Stimulated activated CD4-positive, alpha-beta T cell treated with anti-CD3 and anti-CD28 coated beads, Interleukin-15, amount 100 ng/mL, for 24 hours (primary cell): Measurements from ENCODE around the gene OSBPL6.
A peak's percentile ranks its signal among the peaks of the same experiment; 100 is the strongest.

Source experiments
- DNase-seq: peaks from one replicate; pipeline ENCODE4 v3.0.0-alpha.2; 2020

The OSBPL6 gene

GRCh38 chr2:178277741-178278197 is 83.5 kb downstream of the OSBPL6 start:
- DNase-seq, result no peak

DNA sequence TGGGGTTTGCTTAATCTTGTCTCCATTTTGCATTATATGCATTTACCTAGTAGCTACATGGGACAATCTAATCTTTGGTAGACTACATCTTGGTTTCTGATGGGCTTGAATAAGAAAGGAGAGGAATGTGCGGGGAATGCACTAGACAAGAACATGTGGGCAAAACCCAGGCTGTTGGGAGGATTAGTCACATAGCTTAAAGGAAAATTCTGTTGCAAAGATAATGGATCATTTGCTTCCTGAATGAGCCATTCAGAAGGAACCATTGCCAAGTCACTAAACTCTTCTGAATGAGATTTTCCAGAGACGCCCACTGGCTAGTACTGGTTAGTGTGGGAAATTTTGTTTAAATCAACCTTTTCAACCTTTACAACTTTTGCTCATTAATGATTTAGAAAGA is 84.8 kb downstream of the OSBPL6 start:
- no peak for DNase-seq

DNA sequence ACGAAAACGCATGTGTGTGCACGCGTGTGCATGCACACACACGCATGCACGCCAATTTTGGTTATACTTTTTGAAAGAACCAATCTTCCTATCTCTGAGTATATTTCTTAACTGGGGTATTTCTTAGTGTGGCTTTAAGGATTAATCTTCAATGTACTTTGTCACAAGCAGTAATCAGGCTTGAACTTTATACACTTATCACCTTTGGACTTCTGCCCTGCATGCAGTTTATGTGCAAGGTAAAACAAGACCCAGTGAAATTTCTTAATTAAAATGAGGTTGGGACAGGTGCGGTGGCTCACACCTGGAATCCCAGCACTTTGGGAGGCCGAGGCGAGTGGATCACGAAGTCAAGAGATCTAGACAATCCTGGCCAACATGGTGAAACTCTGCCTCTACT is 85.3 kb downstream of the OSBPL6 start:
- DNase-seq, result no peak

DNA sequence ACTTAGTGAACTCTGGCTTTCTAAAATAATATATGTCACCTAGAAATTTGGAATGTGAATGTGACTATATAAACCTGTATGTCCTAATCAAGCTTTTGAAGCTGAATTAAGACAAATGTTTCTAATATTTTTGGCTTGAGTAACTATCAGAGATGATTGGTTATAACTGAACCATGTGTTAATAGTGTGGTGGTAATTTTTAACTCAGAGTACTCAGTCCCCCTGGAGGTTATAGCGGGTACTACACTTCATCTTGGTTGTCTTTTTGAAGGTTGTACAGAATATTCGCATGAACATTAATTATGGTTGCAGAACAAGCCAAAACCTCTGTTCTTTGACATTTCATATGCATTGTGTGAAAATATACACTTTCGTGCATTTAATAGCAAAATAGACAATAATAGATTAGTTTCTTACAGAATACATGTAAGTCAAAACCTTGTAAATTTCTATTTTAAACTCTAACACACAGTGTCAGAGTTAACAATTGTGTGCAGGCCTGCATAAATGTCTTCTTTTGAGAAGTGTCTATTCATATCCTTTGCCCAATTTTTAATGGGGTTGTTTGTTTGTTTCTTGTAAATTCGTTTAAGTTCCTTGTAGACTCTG is 86.0 kb downstream of the OSBPL6 start:
- DNase-seq, result peak; percentile 45

DNA sequence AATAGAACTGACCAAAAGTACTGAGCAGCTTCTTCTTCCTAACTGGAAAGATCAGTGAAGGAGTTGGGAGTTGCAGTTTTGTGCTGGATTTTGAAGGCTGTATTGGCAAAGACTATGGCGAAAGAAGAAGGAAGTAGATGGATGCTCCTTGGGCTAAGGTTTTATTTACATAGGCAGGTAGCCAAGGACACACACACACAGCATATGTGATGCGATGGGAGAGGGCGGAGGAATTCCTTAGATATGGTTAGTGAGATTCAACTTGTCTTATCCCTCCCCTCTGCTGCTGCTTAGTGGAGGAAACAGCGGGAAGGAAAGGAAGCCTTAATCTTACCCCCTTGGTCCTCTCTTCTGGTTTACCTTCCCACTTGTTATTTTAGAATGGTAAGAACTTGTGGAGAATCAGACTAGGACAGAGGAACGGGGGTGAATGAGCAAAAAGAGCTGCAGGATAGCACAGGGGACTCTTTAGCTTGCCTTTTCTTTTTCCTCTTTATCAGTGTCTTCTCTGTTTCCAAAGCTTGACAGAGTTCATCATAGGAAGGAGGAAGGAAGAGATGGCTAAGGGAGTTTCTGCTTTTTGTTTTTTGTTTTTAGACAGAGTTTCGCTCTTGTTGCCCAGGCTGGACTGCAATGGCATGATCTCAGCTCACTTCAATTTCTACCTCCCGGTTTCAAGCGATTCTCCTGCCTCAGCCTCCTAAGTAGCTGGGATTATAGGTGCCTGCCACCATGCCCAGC is 87.9 kb downstream of the OSBPL6 start:
- DNase-seq, result no peak

- DNase-seq, result no peak
These were observed 89.1 kb downstream of the OSBPL6 start for GRCh38 chr2:178283341-178283918.

DNA sequence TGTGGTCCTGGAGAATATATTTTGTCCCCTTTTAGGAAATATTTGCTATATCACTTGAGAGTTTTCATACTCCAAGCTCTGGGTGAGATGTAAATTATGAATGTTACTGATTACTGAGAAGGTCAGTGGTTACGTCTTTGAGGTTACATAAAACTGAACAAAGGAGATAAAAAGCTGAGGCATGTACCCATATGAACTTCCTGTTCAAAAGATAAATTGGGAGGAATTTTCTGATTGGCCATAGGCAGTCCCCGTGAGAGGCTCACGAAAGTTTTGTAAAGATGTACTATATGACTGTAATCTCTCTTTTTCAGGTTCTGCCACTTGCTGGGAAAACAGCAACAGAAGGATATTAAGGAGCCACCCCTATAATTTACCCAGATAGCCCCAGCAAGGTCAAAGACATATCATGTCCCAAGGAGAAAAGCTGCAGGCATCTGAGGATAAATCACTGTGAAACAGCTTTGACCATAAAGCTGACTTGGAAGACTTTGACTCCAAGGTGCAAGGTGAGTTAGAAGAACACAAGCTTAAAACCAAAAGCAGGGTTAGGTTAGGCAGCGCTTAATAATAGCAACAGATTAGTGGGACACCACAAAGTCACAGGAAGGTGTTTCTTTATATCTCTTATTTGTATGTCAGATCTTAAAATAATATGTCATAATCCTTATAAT is 90.4 kb downstream of the OSBPL6 start:
- no peak for DNase-seq

GRCh38 chr2:178285287-178285615 is 90.9 kb downstream of the OSBPL6 start:
- DNase-seq, result no peak

DNA sequence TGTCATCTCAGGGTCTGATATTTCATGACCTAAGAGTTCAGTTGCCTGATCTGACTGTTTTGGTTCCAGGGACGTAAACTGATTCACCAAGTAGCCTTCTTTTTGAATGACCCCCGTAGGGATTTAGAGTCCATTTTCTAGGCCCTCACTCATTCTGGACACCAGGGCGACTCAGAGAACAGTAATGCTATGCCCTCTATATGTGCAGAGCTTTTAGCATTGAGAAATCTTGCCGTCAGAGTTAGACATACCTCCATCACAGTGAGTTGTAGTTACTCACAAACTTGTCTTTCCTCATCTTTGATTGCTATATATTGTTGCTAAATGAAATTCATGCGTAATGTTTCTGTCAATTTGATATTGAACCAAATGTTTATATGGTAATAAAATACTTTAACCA is 92.3 kb downstream of the OSBPL6 start:
- no peak for DNase-seq

GRCh38 chr2:178287652-178288344 is 93.5 kb downstream of the OSBPL6 start:
- DNase-seq, result no peak

DNA sequence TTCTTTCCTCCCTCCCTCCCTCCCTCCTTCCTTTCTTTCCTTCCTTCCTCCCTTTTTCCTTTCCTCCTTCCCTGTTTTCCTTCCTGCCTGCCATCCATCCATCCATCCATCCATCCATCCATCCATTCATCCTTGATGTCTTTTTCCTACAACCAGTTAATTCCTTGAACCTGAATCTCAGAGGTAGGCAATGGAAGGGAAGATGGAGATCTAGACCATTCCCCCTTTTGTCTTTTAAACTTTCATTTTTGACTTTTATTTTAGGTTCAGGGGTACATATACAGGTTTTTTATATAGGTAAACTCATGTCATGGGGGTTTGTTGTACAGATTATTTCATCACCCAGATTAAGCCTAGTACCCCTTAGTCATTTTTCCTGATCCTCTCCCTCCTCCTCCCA is 97.4 kb downstream of the OSBPL6 start:
- DNase-seq, result no peak

DNA sequence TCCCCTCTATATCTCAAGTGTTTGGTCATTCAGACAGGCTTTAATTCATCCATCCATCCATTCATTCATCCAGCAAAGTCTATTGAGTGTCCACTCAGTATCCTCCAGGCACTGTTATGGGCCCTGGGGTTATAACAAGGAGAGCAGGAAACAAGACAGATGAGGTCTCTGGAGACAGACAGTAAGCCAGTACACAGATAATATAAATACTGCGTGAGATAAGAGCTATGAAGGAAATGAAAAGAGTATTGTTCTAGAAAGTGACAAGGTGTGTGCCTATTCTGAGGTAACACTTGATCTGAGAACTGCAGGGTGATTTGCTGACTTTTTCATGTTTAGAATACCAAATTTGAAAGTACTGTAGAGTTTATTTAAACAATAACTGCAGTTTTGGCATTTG is 98.3 kb downstream of the OSBPL6 start:
- DNase-seq, result no peak

GRCh38 chr2:178295115-178295514 is 100.8 kb downstream of the OSBPL6 start:
- DNase-seq, result no peak

DNA sequence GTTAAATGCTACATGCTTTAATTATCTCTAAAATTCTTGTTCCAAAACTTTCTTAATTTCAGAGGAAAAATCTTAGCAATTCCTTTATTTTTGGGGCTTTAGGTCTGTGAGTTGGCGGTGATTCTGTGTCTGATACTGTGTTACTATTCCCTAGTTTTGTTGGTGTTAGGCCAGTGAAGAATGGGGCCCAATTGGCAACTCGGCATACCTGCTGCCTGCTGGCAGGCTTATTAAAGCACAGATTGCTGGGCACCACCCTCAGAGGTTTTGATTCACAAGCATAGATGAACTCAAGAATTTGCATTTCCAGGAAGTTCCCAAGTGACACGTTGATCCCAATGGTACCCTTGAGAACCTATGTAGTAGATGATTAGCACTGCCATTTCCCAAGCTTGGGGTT is 101.6 kb downstream of the OSBPL6 start:
- DNase-seq, result no peak

DNA sequence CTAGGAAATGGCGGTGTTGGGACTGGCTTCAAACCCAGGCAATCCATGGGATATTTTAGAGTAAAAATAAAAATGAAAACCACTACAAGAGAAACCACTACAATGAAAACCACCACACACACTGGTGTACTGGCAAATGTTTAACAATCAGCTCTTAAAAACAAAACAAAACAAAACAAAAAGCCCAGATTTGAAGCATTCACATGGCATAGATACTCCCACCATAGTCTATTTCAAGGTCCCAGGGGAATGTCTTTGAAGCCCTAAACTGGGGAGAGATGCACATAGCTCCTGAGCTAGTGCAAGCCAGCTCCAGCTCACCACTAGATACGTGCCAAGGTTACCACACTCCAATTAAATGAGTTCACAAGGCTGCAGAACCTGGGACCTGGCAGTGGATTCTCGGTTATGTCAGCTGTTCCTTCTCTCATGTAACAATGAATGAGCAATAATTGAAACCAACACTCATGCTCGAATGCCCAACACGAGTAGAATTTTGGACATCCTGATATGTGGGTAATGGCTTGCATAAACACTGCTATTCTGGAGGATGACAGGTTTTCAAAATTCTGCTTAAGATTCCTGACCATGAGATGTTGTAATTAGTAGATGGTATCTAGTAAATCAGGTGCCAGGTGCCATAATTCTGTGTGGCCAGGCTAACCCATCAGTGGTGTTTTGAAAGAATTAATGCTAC is 102.2 kb downstream of the OSBPL6 start:
- no peak for DNase-seq

GRCh38 chr2:178297091-178297411 is 102.7 kb downstream of the OSBPL6 start:
- no peak for DNase-seq

DNA sequence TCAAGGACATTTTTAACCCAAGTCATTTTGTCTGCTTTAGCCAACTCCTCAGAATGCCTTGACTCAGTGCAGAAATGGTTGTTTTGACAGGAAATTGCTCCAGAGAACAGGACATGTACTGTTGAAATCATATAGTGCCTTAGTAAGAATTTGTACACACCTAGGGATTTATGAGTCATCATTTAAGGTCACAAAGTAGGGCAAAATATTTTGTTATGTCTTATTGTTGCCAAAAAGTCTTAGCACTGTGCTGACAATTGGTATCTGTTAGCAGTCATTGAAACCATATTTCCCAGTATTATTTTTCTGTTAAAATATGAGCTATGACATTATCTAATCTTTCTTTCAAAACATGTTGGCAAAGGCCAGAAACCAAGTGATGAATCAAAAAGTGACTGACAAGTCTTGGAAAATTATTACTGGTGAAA is 104.5 kb downstream of the OSBPL6 start:
- DNase-seq, result no peak

GRCh38 chr2:178301649-178302238 is 107.4 kb downstream of the OSBPL6 start:
- no peak for DNase-seq

DNA sequence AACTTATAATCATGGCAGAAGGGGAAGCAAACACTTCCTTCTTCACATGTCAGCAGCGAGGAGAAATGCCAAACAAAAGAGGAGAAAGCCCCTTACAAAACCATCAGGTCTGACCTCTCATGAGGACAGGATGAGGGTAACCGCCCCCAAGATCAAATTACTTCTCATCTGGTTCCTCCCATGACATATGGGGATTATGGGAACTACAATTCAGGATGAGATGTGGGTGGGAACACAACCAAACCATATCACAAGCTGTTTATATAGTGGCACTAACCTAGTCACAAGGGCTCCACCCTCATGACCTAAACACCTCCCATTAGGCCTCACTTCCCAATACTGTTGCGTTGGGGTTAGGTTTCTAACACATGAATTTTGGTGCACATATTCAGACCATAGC is 110.0 kb downstream of the OSBPL6 start:
- no peak for DNase-seq

DNA sequence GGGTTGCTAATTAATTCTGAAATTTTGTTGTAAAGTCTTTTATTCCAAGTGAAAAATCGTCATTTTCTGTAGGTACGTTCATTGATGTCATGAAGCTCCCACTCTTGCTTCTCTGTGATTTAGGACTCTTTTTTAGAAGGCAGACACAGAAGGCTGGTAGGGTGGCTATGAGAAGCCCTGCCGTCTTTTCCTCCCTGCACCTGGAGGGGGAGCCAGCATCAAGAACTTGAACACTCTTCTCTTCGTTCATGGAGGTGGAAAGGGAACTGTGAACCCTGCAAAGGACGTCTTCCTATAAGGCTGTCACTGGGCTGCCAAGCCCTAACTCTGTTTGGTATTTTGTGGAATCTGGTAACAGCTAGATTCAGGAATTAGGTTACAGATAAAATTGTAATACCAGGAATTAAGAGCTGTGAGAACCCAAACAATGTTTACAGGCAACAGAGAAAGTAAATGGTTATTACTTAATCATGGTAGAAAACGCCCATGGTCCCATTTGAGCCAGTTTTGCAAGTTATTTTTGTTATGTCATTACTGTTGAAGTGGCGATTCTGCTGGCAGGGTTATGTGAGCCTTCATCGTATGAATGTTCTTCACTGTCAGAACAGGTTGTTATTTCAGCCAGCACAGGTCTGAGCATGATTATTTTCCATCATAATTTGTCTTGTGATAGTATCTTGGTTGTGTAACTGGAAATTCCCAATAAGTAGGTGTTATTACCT is 112.2 kb downstream of the OSBPL6 start:
- DNase-seq, result peak; percentile 40

GRCh38 chr2:178307650-178308049 is 113.3 kb downstream of the OSBPL6 start:
- DNase-seq, result no peak

GRCh38 chr2:178309541-178309940 is 115.2 kb downstream of the OSBPL6 start:
- no peak for DNase-seq
